Aorta (tissue), 5 donors: ENCODE results near the gene STIL. TPM values are rescaled to one million over a fixed set of nuclear protein-coding genes. Genes with fewer than 3 reads are reported as not detected.

Source experiments
- ATAC-seq: fragments of 200-7000 bp; cut with Tn5 transposase; one replicate; pipeline ENCODE4 v1.9.1; 2022; ENCODE audit warnings: moderate library complexity; ENCODE audit not compliant: low FRiP score
- DNase-seq, 2 donors: peaks; one replicate each; pipeline ENCODE4 v3.0.0-alpha.2; 2020
- H3K27ac ChIP-seq, 2 donors: one replicate each; pipeline ENCODE4 v1.5.1; 2013; ENCODE audit warnings: low read length in 2 of 2, mild to moderate bottlenecking in 2 of 2, moderate library complexity in 2 of 2, control low read depth in 1 of 2, inconsistent platforms in 1 of 2, low read depth in 1 of 2
- H3K27me3 ChIP-seq, 2 donors: one replicate each; pipeline ENCODE4 v1.6.1; 2013; ENCODE audit warnings: control low read depth in 1 of 2, low read length in 1 of 2, mild to moderate bottlenecking in 1 of 2, moderate library complexity in 1 of 2; ENCODE audit not compliant: insufficient read depth in 2 of 2, control insufficient read depth in 1 of 2
- H3K36me3 ChIP-seq, 2 donors: one replicate each; pipeline ENCODE4 v1.6.1; 2013; ENCODE audit warnings: control low read depth in 1 of 2, low read length in 1 of 2, mild to moderate bottlenecking in 1 of 2; ENCODE audit not compliant: insufficient read depth in 2 of 2, control insufficient read depth in 1 of 2
- H3K4me1 ChIP-seq, 2 donors: one replicate each; pipeline ENCODE4 v1.6.1; 2013; ENCODE audit warnings: low read length in 2 of 2, control low read depth in 1 of 2, mild to moderate bottlenecking in 1 of 2, moderate library complexity in 1 of 2; ENCODE audit not compliant: insufficient read depth in 2 of 2, control insufficient read depth in 1 of 2
- H3K4me3 ChIP-seq, 2 donors: one replicate each; pipeline ENCODE4 v1.5.1; 2013; ENCODE audit warnings: low read length in 2 of 2, control low read depth in 1 of 2, mild to moderate bottlenecking in 1 of 2
- H3K9me3 ChIP-seq: one replicate; pipeline ENCODE4 v1.6.1; 2013; ENCODE audit warnings: mild to moderate bottlenecking, low read length; ENCODE audit not compliant: control insufficient read depth
- WGBS, 2 donors: extraction: QIAGEN DNeasy Blood & Tissue Kit; methylation state at CpG; one replicate each; pipeline ENCODE4 v1.1.7; 2013; 5-methylcytosine and 5-hydroxymethylcytosine counted together
- intact Hi-C, 2 donors: fragments of 100-400 bp; cut with DNase I; formaldehyde crosslinking; loops; one replicate each; pipeline versions ENCODE4 v1.14.2 to v1.15.0; 2022
- polyA plus RNA-seq, 2 donors: library from polyadenylated mRNA; stranded (reverse); fragments of 200-250 nt; gene quantifications; one replicate each; pipeline ENCODE4 v1.2.3, GENCODE V29; 2013
- total RNA-seq, 2 donors: library from RNA; stranded (reverse); fragmentation: NEBNext Ultra II Directional; extraction: Animal tissue kit (Norgen Biotek cat#: 25700); gene quantifications; one replicate each; pipeline ENCODE4 v1.2.1, GENCODE V29; 2021
- donor health status: healthy with polysubstance abuse.
- donor health status: Bipolar disorder and iron deficiency.
- donor health status: DM: no; HTN: no; CAD: no.
- donor health status: DM: no; HTN: no; CAD: no.
- donor health status: DM: yes; HTN: yes; CAD: no.

Gene STIL
- total and polyA plus RNA-seq, 4 donors, result 0.18 to 2.9 (median 0.57) TPM

DNA sequence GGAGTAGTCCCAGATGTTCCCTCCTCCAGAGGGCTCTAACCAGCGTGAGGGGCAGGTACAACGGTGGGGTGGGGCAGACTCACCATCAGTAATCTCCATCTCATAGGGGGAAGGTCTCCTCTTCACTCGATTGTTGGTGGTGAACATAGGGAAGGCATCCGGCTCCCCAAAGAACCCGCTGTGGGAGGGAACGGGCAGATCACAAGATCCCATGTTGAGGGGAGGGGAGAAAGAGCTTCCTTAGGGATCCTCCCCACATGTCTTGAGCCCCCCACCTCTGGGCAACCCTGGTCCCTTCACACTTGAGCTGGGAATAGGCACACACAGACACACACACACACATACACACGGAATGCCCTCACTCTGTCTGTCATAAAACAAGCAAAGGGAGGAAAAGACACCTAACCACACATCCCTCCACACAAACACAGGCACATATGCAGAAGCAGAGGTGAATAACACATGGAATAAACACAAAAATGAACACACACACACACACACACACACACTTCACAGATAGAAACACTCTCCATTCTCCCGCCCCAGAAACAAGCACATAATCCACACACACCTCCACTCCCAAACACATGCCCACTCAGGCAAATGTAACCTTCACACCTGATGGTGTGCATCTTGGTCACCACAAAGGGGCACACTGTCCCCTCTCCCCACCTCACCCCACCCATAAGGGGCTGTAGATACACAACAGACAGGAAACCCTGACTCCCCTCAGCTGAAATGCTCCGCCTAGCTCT lies 89.8 kb downstream of the STIL start:
- no peak for DNase-seq
- WGBS, 2 donors, result 21 to 32% methylated on average over 9 of the region's 9 CpGs
- no peaks in the 10 kb centered on the region for H3K36me3 ChIP-seq
- no peaks in the 10 kb centered on the region for H3K27me3 ChIP-seq
- no peaks in the 10 kb centered on the region for H3K9me3 ChIP-seq
- H3K27ac ChIP-seq, result no peak overlapping the region
- H3K4me3 ChIP-seq, result no peak overlapping the region
- no peak for ATAC-seq
- intact Hi-C loops, result no loop called here
- H3K4me1 ChIP-seq, result no peaks in the 10 kb centered on the region

DNA sequence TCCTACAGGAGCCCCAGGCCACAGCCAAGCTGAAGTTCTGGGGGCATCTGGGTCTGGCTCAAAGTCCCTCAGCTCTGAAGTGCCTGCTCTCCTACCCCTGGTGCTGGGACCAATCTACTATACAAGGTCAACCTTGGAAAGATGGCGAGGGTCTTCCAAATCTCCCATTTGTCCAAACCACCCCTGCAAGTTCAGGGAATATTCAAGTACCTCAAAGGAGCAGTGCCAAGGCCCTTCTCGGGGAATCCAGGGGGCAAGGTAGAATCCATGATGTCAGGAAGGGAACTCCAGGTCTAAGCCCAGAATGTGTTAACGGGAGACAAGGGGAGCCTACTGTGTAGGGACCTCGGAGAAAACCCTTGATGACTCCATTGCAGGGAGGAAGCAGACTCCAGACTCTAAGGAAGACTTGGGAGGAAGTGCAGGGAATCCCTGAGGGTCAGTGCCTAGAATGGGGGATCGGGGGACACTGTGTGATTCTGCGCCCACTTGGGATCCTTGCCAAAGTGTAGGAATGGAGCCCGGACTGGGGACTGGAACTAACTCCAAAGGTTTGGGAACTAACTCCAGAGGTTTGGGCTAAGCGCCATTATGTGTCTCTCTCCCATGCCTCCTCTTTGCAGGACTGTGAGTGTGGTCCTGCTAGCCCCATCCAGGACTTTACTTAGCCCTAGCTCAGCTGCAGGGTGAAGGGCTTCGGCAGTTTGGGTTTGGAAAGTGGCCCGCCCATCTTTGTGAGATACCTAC lies 90.6 kb downstream of the STIL start:
- no peak overlapping the region for H3K4me3 ChIP-seq
- no peaks in the 10 kb centered on the region for H3K36me3 ChIP-seq
- no peaks in the 10 kb centered on the region for H3K27me3 ChIP-seq
- H3K4me1 ChIP-seq, result no peaks in the 10 kb centered on the region
- no peak overlapping the region for H3K27ac ChIP-seq
- intact Hi-C loops, result no loop called here
- ATAC-seq, result no peak
- no peaks in the 10 kb centered on the region for H3K9me3 ChIP-seq
- WGBS, 2 donors, result 61 to 68% methylated on average over 10 of the region's 10 CpGs
- no peak for DNase-seq

DNA sequence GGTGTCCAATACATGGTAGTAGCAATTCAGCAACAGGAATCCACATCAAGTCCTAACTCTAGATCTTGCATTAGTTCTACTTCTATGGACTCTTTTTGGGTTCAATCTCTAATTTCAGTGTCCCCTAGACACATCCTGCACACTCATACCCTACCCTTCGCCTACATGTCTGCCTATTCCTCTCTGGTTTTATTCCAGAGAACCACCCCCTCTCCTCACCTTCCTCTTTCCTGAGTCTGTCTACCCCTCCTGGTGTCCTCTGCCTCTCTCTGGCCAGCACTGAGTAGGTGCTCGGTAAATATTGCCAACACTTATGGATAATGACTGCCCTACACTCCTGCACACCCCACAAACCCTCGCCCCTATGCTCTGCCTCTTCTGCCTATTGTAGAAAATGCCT lies 91.5 kb downstream of the STIL start:
- H3K36me3 ChIP-seq, result no peaks in the 10 kb centered on the region
- no peaks in the 10 kb centered on the region for H3K9me3 ChIP-seq
- ATAC-seq (no peak), DNase-seq (no peak)
- WGBS, 2 donors, result 93 to 96% methylated on average over 3 of the region's 3 CpGs
- no peaks in the 10 kb centered on the region for H3K27me3 ChIP-seq
- intact Hi-C loops, result no loop called here
- no peak overlapping the region for H3K27ac ChIP-seq
- H3K4me3 ChIP-seq, result no peak overlapping the region
- H3K4me1 ChIP-seq, result no peaks in the 10 kb centered on the region

DNA sequence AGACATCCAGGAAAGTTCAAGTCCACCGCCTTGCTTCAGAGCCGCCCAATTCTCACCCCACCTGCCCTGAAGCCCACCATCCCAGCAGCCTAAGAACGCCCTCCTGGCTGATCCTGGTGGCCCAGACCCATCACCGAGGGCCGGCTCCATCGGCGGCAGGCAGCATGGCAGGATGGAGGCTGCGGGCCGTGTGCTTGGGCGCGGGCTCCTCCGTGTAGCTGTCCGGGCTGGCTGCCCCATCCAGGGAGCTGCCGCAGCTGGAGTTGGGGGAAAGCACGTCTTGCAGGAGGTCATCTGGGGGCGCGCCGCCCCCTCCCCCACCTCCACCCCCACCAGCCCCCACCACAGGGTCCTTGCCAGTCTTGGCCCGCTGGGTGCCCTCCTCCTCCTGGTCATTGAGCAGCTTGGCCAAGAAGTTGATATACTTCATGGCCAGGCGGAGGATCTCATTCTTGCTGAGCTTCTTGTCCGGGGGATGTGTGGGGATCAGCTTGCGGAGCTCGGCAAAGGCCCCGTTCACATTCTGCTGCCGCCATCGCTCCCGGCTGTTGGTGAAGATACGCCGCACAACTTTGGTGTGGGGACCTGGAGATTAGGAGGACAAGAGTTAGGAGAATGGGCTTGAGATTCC lies 94.2 kb downstream of the STIL start:
- H3K27me3 ChIP-seq, result no peaks in the 10 kb centered on the region
- no peaks in the 10 kb centered on the region for H3K4me1 ChIP-seq
- 90 to 91% methylated on average over 28 to 29 of the region's 29 CpGs for WGBS, 2 donors
- intact Hi-C loops, result no loop called here
- no peak overlapping the region for H3K4me3 ChIP-seq
- H3K9me3 ChIP-seq, result no peaks in the 10 kb centered on the region
- H3K36me3 ChIP-seq, result no peaks in the 10 kb centered on the region
- no peak for DNase-seq
- no peak for ATAC-seq
- no peak overlapping the region for H3K27ac ChIP-seq

DNA sequence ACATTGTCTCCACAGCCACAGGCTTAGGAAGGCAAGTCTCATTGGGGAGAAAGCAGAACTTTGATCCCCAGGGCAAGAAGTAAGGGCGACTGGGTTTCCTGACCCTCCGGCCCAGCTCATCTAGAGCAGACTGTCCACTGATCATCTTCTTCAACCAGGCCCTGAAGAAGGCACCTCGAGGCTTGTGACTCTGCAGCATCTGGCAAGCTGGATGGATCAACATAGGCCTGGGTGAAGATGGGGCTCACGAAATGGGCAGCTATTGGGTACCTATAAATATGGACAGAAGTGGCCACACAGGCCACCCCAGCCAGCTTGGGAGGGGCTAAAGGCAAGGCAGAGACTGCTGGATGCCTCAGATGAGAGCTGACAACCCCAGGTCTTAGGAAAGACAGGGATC lies 94.9 kb downstream of the STIL start:
- H3K36me3 ChIP-seq, result no peaks in the 10 kb centered on the region
- no peak for DNase-seq
- WGBS, 2 donors, result 90% methylated on average over 4 of the region's 4 CpGs
- H3K27me3 ChIP-seq, result no peaks in the 10 kb centered on the region
- H3K27ac ChIP-seq, result no peak overlapping the region
- intact Hi-C loops, result no loop called here
- H3K4me1 ChIP-seq, result no peaks in the 10 kb centered on the region
- no peak overlapping the region for H3K4me3 ChIP-seq
- no peak for ATAC-seq
- H3K9me3 ChIP-seq, result no peaks in the 10 kb centered on the region

DNA sequence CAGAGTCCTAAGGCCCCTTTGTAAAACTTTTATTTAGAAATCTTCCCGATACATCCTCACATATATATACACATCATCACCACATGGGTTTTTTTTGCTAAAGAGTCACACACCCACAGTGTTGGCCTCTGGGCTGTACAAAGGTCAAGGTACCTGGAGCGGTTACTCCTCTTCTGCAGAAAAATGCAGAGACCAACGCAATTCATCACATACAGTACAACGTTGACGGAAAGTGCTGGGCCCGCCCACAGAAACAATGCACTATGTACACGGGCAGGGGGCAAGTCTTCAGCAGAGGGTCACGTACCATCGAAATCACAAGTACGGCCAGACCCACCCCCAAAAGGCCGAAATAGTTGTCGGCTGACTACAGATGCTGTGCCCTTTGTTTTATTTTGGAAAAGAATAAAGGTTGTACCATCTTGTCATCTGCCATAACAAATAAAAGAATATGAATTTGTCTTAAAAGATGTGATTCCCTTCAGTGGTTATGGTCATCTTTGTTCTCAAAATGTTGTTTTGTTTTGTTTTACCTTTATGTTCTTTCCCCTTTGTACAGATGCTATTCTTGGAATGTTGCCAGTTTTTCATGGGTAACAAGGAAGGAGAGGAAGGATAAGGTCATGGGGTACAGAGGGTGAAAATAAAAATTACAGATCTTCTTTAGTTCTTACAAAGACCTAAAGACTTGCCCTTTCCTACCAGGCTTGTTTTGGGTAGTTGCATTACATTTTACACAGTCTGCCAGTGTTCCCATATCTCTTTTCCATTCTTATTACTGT lies 97.5 kb downstream of the STIL start:
- H3K4me3 ChIP-seq, result no peak overlapping the region
- no peak overlapping the region for H3K27ac ChIP-seq
- intact Hi-C loops, result no loop called here
- ATAC-seq (no peak), DNase-seq (no peak)
- 88 to 90% methylated on average over 12 of the region's 12 CpGs for WGBS, 2 donors
- no peaks in the 10 kb centered on the region for H3K27me3 ChIP-seq
- no peaks in the 10 kb centered on the region for H3K4me1 ChIP-seq
- no peaks in the 10 kb centered on the region for H3K36me3 ChIP-seq
- H3K9me3 ChIP-seq, result no peaks in the 10 kb centered on the region

DNA sequence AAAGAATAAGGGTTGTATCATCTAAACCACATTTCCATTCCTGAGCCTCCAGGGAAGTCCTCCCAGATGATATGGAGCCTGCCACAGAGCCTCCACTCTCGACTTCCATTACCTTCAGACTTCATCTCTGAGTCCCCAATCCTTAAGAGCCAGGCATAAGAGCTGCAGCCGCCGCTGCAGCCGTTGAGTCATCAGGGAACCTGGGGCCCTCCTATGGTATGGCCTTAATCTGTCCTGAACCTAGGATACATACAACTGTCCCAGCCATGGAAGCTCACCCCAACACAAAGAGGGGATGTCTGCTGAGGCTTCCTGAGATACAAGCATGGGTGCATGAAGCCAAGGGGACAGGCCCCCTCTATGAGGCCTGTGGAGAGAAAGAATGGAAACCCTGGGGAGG lies 98.2 kb downstream of the STIL start:
- H3K9me3 ChIP-seq, result no peaks in the 10 kb centered on the region
- H3K4me3 ChIP-seq, result no peak overlapping the region
- ATAC-seq (no peak), DNase-seq (no peak)
- WGBS, 2 donors, result 94% methylated on average over 4 of the region's 4 CpGs
- intact Hi-C loops, result no loop called here
- H3K27me3 ChIP-seq, result no peaks in the 10 kb centered on the region
- H3K4me1 ChIP-seq, result no peaks in the 10 kb centered on the region
- no peak overlapping the region for H3K27ac ChIP-seq
- no peaks in the 10 kb centered on the region for H3K36me3 ChIP-seq

DNA sequence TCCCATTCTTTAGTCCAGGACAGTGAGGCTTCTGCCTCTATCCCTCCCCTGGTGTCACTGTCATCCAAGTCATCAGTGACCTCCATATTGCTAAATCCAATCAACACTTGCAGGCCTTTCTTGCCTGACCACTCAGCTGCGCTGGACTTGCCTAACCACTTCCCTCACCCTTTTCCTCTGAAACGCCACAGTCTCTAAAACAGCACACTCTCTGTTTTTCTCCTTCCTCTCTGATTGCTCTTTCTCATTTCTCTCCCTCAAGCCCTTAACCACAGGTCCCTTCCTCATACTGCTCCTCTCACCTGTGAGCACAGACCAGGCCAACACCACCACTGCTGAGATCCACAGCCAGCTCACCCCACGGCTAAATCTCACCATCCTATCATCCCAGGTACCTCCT lies 99.4 kb downstream of the STIL start:
- no peak for ATAC-seq
- DNase-seq, result no peak
- H3K27me3 ChIP-seq, result no peaks in the 10 kb centered on the region
- no peaks in the 10 kb centered on the region for H3K36me3 ChIP-seq
- intact Hi-C loops, result no loop called here
- H3K27ac ChIP-seq, result no peak overlapping the region
- H3K4me1 ChIP-seq, result no peaks in the 10 kb centered on the region
- H3K4me3 ChIP-seq, result no peak overlapping the region
- H3K9me3 ChIP-seq, result no peaks in the 10 kb centered on the region
- WGBS, 2 donors, result 87 to 88% methylated on average over 3 of the region's 3 CpGs
